ENCODE results near the gene CEP55.

CEP55 gene

DNA sequence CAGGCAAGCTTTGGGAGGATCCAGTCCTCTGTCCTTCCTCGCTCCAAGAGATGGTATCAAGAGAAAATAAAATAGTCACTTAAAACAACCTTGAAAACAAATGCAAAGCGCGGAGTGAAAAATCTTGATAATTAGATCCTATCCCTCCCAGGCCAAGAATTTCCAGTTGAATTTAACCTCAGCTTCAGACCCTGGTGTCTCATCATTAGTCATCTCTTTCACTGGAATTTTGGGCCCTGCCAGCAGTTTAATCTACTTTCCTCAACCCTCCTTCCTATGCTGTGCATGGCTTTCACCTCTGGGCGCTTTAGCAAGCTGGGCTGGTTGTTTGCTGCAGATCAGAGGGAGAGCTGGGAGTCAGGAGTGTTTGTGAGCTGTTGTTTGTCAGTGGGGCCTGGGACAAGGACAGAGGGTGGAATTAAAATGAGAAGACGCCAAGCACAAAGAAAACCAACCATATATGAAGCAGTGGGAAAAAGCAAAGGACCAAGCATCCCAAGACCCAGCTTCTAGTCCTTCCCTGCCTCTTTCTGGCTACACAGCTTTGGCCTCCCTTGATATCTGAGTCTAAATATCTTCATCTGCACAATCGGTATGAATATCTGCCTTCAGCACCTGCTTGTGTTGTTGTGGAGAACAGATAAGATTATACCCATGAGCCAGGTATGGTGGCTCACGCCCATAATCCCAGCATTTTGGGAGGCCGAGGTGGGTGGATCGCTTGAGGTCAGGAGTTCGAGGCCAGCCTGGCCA, 27.8 kb upstream of the CEP55 start:
- in situ Hi-C loops (cut with HindIII; ENCODE audit: low sequenced_read_pairs): no loop called here
- TF ChIP-seq, protein P1, sequence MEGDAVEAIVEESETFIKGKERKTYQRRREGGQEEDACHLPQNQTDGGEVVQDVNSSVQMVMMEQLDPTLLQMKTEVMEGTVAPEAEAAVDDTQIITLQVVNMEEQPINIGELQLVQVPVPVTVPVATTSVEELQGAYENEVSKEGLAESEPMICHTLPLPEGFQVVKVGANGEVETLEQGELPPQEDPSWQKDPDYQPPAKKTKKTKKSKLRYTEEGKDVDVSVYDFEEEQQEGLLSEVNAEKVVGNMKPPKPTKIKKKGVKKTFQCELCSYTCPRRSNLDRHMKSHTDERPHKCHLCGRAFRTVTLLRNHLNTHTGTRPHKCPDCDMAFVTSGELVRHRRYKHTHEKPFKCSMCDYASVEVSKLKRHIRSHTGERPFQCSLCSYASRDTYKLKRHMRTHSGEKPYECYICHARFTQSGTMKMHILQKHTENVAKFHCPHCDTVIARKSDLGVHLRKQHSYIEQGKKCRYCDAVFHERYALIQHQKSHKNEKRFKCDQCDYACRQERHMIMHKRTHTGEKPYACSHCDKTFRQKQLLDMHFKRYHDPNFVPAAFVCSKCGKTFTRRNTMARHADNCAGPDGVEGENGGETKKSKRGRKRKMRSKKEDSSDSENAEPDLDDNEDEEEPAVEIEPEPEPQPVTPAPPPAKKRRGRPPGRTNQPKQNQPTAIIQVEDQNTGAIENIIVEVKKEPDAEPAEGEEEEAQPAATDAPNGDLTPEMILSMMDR (IDR thresholded peaks at IDR 0.05; ENCODE audit: low read depth, low read length, missing control alignments): no peak
- no peak overlapping the region for H3K4me3 ChIP-seq (ENCODE audit: low read depth, low read length)
- no peak for DNase-seq (ENCODE audit: low read depth)

DNA sequence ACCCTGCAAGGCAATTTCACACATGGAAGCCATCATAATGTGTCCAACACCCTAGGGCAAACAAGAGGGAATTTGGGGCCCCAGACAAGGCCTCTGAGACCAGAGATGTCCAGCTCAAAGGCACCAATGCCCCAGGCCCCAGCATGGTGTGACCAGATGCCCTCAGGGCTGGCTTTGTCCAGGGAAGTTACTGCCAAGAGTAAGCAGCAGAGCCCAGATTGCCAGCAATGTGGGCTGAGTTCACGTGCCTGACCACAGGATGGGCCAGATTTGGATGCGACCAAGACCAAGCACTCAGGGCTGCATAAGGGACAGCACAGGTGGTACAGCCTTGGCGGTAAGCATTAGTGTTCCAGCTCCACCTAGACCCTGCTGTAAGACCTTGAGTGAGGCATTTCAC, 27.0 kb upstream of the CEP55 start:
- H3K4me3 ChIP-seq (ENCODE audit: low read depth, low read length): no peak overlapping the region
- TF ChIP-seq, protein P1 (IDR thresholded peaks at IDR 0.05; ENCODE audit: low read depth, low read length, missing control alignments): no peak
- in situ Hi-C loops (cut with HindIII; ENCODE audit: low sequenced_read_pairs): no loop called here
- no peak for DNase-seq (ENCODE audit: low read depth)

DNA sequence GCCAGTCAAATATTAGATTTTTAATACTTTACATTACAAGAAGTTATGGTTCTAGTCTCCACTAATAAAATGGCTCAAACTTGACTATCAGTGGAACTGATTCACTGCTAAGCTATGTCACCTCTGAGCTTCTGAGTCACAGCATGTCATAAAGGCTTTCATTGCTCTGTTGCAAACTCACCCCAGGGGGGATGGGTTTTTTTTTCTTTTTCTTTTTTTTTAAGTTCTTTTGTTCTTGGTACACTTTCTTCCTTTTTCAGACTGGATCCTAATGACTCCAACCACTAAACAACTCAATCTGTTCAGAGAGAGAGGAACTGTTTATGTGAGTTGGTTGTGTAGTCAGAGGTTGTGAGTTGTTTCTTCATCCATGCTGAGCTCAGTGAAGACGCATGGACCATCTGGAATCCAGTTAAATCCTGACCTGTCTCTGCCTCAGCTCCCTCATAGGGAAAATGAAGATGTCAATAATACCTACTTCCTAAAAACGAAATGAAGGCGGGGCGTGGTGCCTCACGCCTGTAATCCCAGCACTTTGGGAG, 25.2 kb upstream of the CEP55 start:
- no peak overlapping the region for H3K4me3 ChIP-seq (ENCODE audit: low read depth, low read length)
- TF ChIP-seq, protein P1 (IDR thresholded peaks at IDR 0.05; ENCODE audit: low read depth, low read length, missing control alignments): no peak
- in situ Hi-C loops (cut with HindIII; ENCODE audit: low sequenced_read_pairs): no loop called here
- DNase-seq (ENCODE audit: low read depth): peak; percentile 93

DNA sequence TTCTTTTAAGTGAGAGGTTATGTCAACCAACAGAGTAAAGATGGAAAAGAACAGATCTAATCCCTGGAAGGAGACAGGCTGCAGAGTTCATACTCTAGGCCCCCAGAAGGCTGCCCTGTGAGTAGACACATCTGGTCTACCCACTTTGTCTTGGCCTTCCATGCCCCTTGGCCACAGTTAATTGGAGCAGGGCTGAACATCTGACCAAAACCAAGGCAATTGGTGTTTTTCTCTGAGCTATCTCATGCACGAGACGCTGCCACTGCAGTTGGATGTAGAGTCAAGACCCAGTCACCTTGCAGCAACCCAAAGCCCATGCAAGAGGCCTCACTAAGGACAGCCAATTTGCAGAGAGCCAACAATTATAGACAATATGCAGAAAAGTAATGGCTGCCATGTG, 23.3 kb upstream of the CEP55 start:
- TF ChIP-seq, protein P1 (IDR thresholded peaks at IDR 0.05; ENCODE audit: low read depth, low read length, missing control alignments): no peak
- DNase-seq (ENCODE audit: low read depth): no peak
- no peak overlapping the region for H3K4me3 ChIP-seq (ENCODE audit: low read depth, low read length)
- in situ Hi-C loops (cut with HindIII; ENCODE audit: low sequenced_read_pairs): no loop called here

DNA sequence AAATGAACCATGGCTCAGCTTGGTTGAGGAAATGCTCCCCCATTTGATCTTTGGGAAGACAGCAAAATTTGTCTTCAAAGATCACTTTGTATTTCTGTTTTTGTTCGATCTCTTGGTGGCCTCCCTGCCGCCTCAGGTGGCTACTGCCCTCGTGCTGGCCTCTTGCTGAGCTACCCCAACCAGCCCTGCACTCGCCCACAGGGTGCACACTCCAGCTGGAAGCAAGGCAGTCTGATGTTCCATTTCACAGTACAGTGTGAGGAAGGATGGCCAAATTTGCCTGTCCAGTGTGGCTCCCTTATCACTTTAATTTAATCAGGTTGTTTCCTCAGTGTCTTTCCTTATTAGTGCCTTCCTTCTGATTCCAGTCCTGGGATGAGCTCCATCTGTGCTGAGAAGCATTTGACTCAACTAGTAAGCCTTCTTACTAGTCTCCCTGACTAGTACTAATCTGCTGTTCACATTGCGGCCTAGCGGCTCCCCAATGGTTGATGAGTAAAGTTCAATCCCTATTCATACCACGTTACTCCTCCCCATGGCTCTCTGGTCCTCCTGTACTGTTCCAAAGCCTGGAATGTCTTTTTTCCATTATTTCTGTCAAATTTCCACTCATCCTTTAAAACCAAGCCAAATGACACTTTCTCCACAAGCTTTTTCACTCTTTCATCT, 22.5 kb upstream of the CEP55 start:
- no peak overlapping the region for H3K4me3 ChIP-seq (ENCODE audit: low read depth, low read length)
- in situ Hi-C loops (cut with HindIII; ENCODE audit: low sequenced_read_pairs): no loop called here
- TF ChIP-seq, protein P1 (IDR thresholded peaks at IDR 0.05; ENCODE audit: low read depth, low read length, missing control alignments): no peak
- no peak for DNase-seq (ENCODE audit: low read depth)

DNA sequence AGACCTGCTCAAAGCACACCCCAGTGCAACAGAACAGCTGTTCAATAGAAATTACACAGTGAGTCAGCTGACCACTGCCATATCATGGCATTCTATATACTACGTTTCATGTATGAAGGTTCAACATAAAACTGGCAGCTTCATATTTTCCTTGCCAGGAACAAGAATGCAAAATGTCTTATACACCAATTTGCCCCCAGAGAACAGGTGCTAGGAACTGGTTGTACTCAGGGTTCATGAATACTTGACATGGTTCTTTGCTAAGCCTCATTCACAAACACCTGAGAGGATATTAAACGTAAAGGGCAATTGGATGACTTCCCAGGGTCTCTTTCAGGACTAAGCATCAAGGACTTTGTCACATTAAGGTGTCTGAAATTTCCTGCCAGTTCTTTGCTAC, 21.2 kb upstream of the CEP55 start:
- TF ChIP-seq, protein P1 (IDR thresholded peaks at IDR 0.05; ENCODE audit: low read depth, low read length, missing control alignments): no peak
- H3K4me3 ChIP-seq (ENCODE audit: low read depth, low read length): no peak overlapping the region
- in situ Hi-C loops (cut with HindIII; ENCODE audit: low sequenced_read_pairs): no loop called here
- no peak for DNase-seq (ENCODE audit: low read depth)

All from astrocyte of the cerebellum (primary cell).